NT2/D1 (cell line): Measurements from ENCODE around the gene COL18A1.
"Not testable (repeated sequence)": the region's sequence is repeated elsewhere in the genome, so short reads cannot be mapped to it uniquely, and the experiment has no call there.

ENCODE experiments used
- DNase-seq: peaks from one replicate; pipeline ENCODE4 v3.0.0-alpha.2; 2011; ENCODE audit warnings: low read depth, low spot score
- H3K27me3 ChIP-seq: 2 replicates; pipeline ENCODE4 v1.6.0; 2011; ENCODE audit warnings: mild to moderate bottlenecking; ENCODE audit not compliant: insufficient read length, insufficient read depth
- H3K36me3 ChIP-seq: 2 replicates; pipeline ENCODE4 v1.6.1; 2011; ENCODE audit warnings: mild to moderate bottlenecking, low read length, mixed read lengths; ENCODE audit not compliant: insufficient read depth, insufficient read length
- H3K4me1 ChIP-seq: 2 replicates; pipeline ENCODE4 v1.5.1; 2011; ENCODE audit not compliant: insufficient read depth, insufficient read length
- H3K4me3 ChIP-seq: 2 replicates; pipeline ENCODE4 v1.5.1; 2011; ENCODE audit warnings: low read depth; ENCODE audit not compliant: insufficient read length
- H3K9ac ChIP-seq: 2 replicates; pipeline ENCODE4 v1.6.0; 2011; ENCODE audit warnings: low read depth; ENCODE audit not compliant: insufficient read length
- H3K9me3 ChIP-seq: 2 replicates; pipeline ENCODE4 v1.5.1; 2011; ENCODE audit warnings: mild to moderate bottlenecking, low read length; ENCODE audit not compliant: insufficient read depth
- SUZ12 ChIP-seq: IDR thresholded peaks from 2 replicates; pipeline ENCODE4 v1.6.1; 2011; ENCODE audit not compliant: insufficient read length, insufficient read depth; ENCODE audit errors: extremely low read depth
- YY1 ChIP-seq: IDR thresholded peaks from 2 replicates; pipeline ENCODE4 v1.6.1; 2011; ENCODE audit not compliant: insufficient read length, insufficient read depth
- ZNF274 ChIP-seq: IDR thresholded peaks from 2 replicates; pipeline ENCODE4 v1.6.1; 2011; ENCODE audit warnings: mild to moderate bottlenecking, low read depth, low read length

Gene COL18A1

GRCh38 chr21:45441431-45442255, 36.7 kb downstream of the COL18A1 start:
- Histone ChIP-seq H3K9ac (no peak overlapping the region), H3K9me3 (peaks cover 35% of the 10 kb centered on the region), H3K4me1 (peaks cover 19% of the 10 kb centered on the region), H3K27me3 (no peaks in the 10 kb centered on the region), H3K36me3 (peaks cover 85% of the 10 kb centered on the region), H3K4me3 (no peak overlapping the region)
- TF ChIP-seq YY1 = no peak
- TF ChIP-seq ZNF274 = no peak
- TF ChIP-seq SUZ12 = no peak
- DNase-seq = no peak

- no peak overlapping the region for H3K4me3 ChIP-seq
- peaks cover 17% of the 10 kb centered on the region for H3K4me1 ChIP-seq
- H3K36me3 ChIP-seq = peaks cover 82% of the 10 kb centered on the region
- no peak overlapping the region for H3K9ac ChIP-seq
- peaks cover 39% of the 10 kb centered on the region for H3K9me3 ChIP-seq
- no peak for DNase-seq
- TF ChIP-seq ZNF274 (no peak), YY1 (no peak), SUZ12 (no peak)
- H3K27me3 ChIP-seq = no peaks in the 10 kb centered on the region
These were observed 37.3 kb downstream of the COL18A1 start for GRCh38 chr21:45442276-45442675.

GRCh38 chr21:45442686-45443594, 38.0 kb downstream of the COL18A1 start:
- Histone ChIP-seq H3K9me3 (peaks cover 39% of the 10 kb centered on the region), H3K36me3 (peaks cover 81% of the 10 kb centered on the region), H3K4me1 (peaks cover 17% of the 10 kb centered on the region)
- not testable (repeated sequence) for H3K9ac ChIP-seq, DNase-seq, H3K4me3 ChIP-seq, H3K27me3 ChIP-seq

GRCh38 chr21:45443595-45444181, 38.7 kb downstream of the COL18A1 start:
- Histone ChIP-seq H3K9ac (no peak overlapping the region), H3K9me3 (peaks cover 39% of the 10 kb centered on the region), H3K4me3 (no peak overlapping the region), H3K27me3 (no peaks in the 10 kb centered on the region), H3K36me3 (peaks cover 82% of the 10 kb centered on the region), H3K4me1 (peaks cover 19% of the 10 kb centered on the region)
- no peak for DNase-seq
- TF ChIP-seq YY1 (no peak), SUZ12 (no peak), ZNF274 (no peak)

GRCh38 chr21:45444385-45444784, 39.4 kb downstream of the COL18A1 start:
- Histone ChIP-seq H3K4me1 (peaks cover 15% of the 10 kb centered on the region), H3K36me3 (peaks cover 83% of the 10 kb centered on the region), H3K27me3 (no peaks in the 10 kb centered on the region), H3K9me3 (peaks cover 39% of the 10 kb centered on the region), H3K4me3 (no peak overlapping the region), H3K9ac (no peak overlapping the region)
- TF ChIP-seq SUZ12 (no peak), YY1 (no peak), ZNF274 (no peak)
- DNase-seq = no peak

- peaks cover 39% of the 10 kb centered on the region for H3K9me3 ChIP-seq
- TF ChIP-seq ZNF274 = no peak
- peaks cover 11% of the 10 kb centered on the region for H3K4me1 ChIP-seq
- H3K4me3 ChIP-seq = no peak overlapping the region
- H3K9ac ChIP-seq = no peak overlapping the region
- peaks cover 84% of the 10 kb centered on the region for H3K36me3 ChIP-seq
- H3K27me3 ChIP-seq = no peaks in the 10 kb centered on the region
- DNase-seq = no peak
These were observed 40.4 kb downstream of the COL18A1 start for GRCh38 chr21:45445369-45445768.

- no peaks in the 10 kb centered on the region for H3K27me3 ChIP-seq
- H3K4me3 ChIP-seq = no peak overlapping the region
- no peak overlapping the region for H3K9ac ChIP-seq
- peaks cover 33% of the 10 kb centered on the region for H3K9me3 ChIP-seq
- peaks cover 81% of the 10 kb centered on the region for H3K36me3 ChIP-seq
- peaks cover 15% of the 10 kb centered on the region for H3K4me1 ChIP-seq
- DNase-seq = no peak
- TF ChIP-seq SUZ12 (no peak), YY1 (no peak), ZNF274 (no peak)
These were observed 42.9 kb downstream of the COL18A1 start for GRCh38 chr21:45447821-45448220.
